ENCODE data around the gene SMIM9.

DNA sequence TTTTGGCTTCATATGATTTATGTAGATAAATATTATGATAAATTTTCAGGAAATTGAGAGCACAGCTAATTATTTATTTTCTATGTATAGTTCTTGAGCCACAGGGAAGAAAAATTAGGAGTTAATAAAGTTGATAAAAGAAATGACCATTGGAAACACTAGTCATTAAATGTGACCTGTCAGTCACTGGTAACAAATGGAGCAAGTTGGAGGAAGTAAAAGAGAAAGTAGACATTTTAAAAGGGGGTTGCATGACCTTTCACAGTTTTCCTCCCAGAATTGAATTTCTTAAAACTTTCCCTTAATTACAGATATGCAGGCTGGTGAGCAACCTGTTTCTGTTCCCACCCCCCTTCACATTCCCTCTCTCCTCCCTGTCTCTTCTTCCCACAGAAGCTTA lies 5.3 kb downstream of the SMIM9 start:
- no peak for TF ChIP-seq POLR2AphosphoS5 (IDR thresholded peaks at IDR 0.05)
- no peak for TF ChIP-seq POLR2A (IDR thresholded peaks at IDR 0.05)
- TF ChIP-seq, protein P1, sequence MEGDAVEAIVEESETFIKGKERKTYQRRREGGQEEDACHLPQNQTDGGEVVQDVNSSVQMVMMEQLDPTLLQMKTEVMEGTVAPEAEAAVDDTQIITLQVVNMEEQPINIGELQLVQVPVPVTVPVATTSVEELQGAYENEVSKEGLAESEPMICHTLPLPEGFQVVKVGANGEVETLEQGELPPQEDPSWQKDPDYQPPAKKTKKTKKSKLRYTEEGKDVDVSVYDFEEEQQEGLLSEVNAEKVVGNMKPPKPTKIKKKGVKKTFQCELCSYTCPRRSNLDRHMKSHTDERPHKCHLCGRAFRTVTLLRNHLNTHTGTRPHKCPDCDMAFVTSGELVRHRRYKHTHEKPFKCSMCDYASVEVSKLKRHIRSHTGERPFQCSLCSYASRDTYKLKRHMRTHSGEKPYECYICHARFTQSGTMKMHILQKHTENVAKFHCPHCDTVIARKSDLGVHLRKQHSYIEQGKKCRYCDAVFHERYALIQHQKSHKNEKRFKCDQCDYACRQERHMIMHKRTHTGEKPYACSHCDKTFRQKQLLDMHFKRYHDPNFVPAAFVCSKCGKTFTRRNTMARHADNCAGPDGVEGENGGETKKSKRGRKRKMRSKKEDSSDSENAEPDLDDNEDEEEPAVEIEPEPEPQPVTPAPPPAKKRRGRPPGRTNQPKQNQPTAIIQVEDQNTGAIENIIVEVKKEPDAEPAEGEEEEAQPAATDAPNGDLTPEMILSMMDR (IDR thresholded peaks at IDR 0.05): no peak
- TF ChIP-seq EP300 (IDR thresholded peaks at IDR 0.05): no peak

All from suprapubic skin (tissue), 4 donors.